Mesangial cell (primary cell): ENCODE results near the gene RB1. TPM values are rescaled to one million over a fixed set of nuclear protein-coding genes. Genes with fewer than 3 reads are reported as not detected.

Experiments
- total RNA-seq: library from RNA; depleted of rRNA; stranded (reverse); fragments of >200 nt; gene quantifications from 2 replicates; pipeline ENCODE4 v1.2.3, GENCODE V29; 2015

Gene RB1
- 14.3 and 23.5 TPM in 2 replicates for total RNA-seq

DNA sequence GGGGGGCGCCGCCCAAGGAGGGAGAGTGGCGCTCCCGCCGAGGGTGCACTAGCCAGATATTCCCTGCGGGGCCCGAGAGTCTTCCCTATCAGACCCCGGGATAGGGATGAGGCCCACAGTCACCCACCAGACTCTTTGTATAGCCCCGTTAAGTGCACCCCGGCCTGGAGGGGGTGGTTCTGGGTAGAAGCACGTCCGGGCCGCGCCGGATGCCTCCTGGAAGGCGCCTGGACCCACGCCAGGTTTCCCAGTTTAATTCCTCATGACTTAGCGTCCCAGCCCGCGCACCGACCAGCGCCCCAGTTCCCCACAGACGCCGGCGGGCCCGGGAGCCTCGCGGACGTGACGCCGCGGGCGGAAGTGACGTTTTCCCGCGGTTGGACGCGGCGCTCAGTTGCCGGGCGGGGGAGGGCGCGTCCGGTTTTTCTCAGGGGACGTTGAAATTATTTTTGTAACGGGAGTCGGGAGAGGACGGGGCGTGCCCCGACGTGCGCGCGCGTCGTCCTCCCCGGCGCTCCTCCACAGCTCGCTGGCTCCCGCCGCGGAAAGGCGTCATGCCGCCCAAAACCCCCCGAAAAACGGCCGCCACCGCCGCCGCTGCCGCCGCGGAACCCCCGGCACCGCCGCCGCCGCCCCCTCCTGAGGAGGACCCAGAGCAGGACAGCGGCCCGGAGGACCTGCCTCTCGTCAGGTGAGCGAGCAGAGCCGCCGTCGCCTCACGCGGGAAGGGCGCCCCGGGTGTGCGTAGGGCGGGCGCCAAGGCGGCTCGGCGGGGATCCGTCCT is at the start of gene RB1:
TSS of gene RB1 (plus strand) at position 393 of the 784 bp plus-strand sequence. CDS start at position 555, 162 bp downstream.

DNA sequence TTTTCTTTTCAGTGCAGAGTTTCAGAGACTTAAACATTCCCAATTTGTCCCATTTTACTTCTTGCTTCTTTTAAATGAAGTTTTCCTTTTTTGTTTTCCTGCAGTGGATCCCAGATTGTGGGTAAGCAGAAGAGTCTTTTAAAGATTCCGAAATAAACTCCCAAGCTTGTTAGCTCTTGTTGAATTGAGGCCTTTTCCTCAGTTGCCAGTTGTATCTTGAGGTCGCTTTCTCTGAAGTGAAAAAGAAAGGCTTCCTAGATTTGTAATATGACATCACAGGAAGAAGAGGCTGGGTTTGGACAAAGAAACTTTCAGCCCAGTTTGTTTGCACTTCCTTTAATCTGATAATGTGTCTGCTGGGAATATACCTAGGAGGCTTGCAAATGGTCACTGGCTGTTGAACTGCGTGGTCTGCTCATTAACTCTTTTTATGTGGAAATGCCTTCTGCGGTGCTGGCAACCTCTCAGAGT is 109.4 kb downstream of the RB1 start, which contains the start of gene LPAR6:
TSS of gene LPAR6 (minus strand) at position 233 of the 471 bp plus-strand sequence. CDS start 690 bp downstream, outside the sequence.

Other genes starting within 250 kb of the RB1 start
- gene MED4, start 208.6 kb upstream of the RB1 start, total RNA-seq: 16.1 and 23.8 TPM in 2 replicates
- gene ITM2B, start 70.5 kb upstream of the RB1 start, total RNA-seq: 127 and 591 TPM in 2 replicates
- 3.3 TPM in 2 replicates for gene LPAR6, start 109.4 kb downstream of the RB1 start, total RNA-seq
- gene RCBTB2, start 229.3 kb downstream of the RB1 start, total RNA-seq: 3.6 and 12.4 TPM in 2 replicates